ENCODE data around the gene PRDM16. TPM values are rescaled to one million over a fixed set of nuclear protein-coding genes. Genes with fewer than 3 reads are reported as not detected.

Gene PRDM16
- total and polyA plus RNA-seq, 2 experiments from 2014 or later, result 0.14 to 0.16 TPM

- H4K20me1 ChIP-seq (replicated peaks; ENCODE audit: insufficient read depth), result no peaks in the 10 kb centered on the region
- no peaks in the 10 kb centered on the region for H3K36me3 ChIP-seq (ENCODE audit: insufficient read depth)
- ATAC-seq (no peak), DNase-seq (ENCODE audit: low spot score) (no peak)
- H2AFZ ChIP-seq, result no peak overlapping the region
- H3K79me2 ChIP-seq (replicated peaks; ENCODE audit: insufficient read depth), result no peaks in the 10 kb centered on the region
- Mint-ChIP-seq H3K9me3 (no peaks in the 10 kb centered on the region), H3K4me3 (no peak overlapping the region), H3K36me3 (ENCODE audit: low read depth) (no peaks in the 10 kb centered on the region), H3K4me1 (peaks cover 14% of the 10 kb centered on the region; the same call in 2 of the 3 replicates), H3K27me3 (ENCODE audit: insufficient read depth, low read depth, poor library complexity) (peaks cover 7% of the 10 kb centered on the region), H3K27ac (no peak overlapping the region)
- no peak overlapping the region for H3K27ac ChIP-seq (ENCODE audit: low read depth)
- H3K4me1 ChIP-seq (ENCODE audit: insufficient read depth), result no peaks in the 10 kb centered on the region
- H3K27me3 ChIP-seq (ENCODE audit: insufficient read depth), result no peaks in the 10 kb centered on the region
- H3K4me2 ChIP-seq, result no peak overlapping the region
- H3K4me3 ChIP-seq, result no peak overlapping the region
- H3F3A ChIP-seq (replicated peaks; ENCODE audit: low read depth), result no peaks in the 10 kb centered on the region
- no peak for TF ChIP-seq CTCF (conservative IDR thresholded peaks at IDR 0.05; ENCODE audit: low read depth in 2 of 2)
- no peak for TF ChIP-seq ZNF331 (CRISPR knock-in tag; IDR thresholded peaks at IDR 0.05; ENCODE audit: low read depth)
- no peak for TF ChIP-seq NANOG (IDR thresholded peaks at IDR 0.05; ENCODE audit: borderline replicate concordance)
- no peak for TF ChIP-seq ETS1 (IDR thresholded peaks at IDR 0.05)
- TF ChIP-seq ZNF462 (CRISPR knock-in tag; IDR thresholded peaks at IDR 0.05), result no peak
- TF ChIP-seq POLR2AphosphoS5 (IDR thresholded peaks at IDR 0.05; ENCODE audit: low read depth), result no peak
- TF ChIP-seq ZNF114 (CRISPR knock-in tag; IDR thresholded peaks at IDR 0.05), result no peak
- TF ChIP-seq EZH2 (IDR thresholded peaks at IDR 0.05; ENCODE audit: low read depth, unreplicated experiment), result no peak
- no peak for TF ChIP-seq CREB1 (CRISPR knock-in tag; IDR thresholded peaks at IDR 0.05; ENCODE audit: low read depth)
- no peak for TF ChIP-seq STAT1 (IDR thresholded peaks at IDR 0.05; ENCODE audit: unreplicated experiment)
- TF ChIP-seq EZH2phosphoT487 (IDR thresholded peaks at IDR 0.05; ENCODE audit: unreplicated experiment), result no peak
- TF ChIP-seq REST (IDR thresholded peaks at IDR 0.05; ENCODE audit: unreplicated experiment), result no peak
- no peak for TF ChIP-seq JUNB (IDR thresholded peaks at IDR 0.05; ENCODE audit: unreplicated experiment)
- no peaks in the 10 kb centered on the region for H3K9me2 ChIP-seq (ENCODE audit: insufficient read depth)
Observed at GRCh38 chr1:3435666-3436065, 366.7 kb downstream of the PRDM16 start.

Measured in GM23338 (cell line).